ENCODE data around the gene ZNF507.
"Not testable (repeated sequence)": the region's sequence is repeated elsewhere in the genome, so short reads cannot be mapped to it uniquely, and the experiment has no call there.

The ZNF507 gene

GRCh38 chr19:32415246-32415645 lies 69.8 kb downstream of the ZNF507 start:
- DNase-seq (ENCODE audit: low read depth), result no peak

GRCh38 chr19:32415669-32416068 lies 70.3 kb downstream of the ZNF507 start:
- DNase-seq (ENCODE audit: low read depth), result no peak

GRCh38 chr19:32416749-32417456 lies 71.5 kb downstream of the ZNF507 start:
- DNase-seq (ENCODE audit: low read depth), result no peak

- no peak for DNase-seq (ENCODE audit: low read depth)
Measured at GRCh38 chr19:32418155-32418554, 72.7 kb downstream of the ZNF507 start.

GRCh38 chr19:32421589-32422361 lies 76.4 kb downstream of the ZNF507 start:
- no peak for DNase-seq (ENCODE audit: low read depth)

- DNase-seq (ENCODE audit: low read depth), result no peak
Measured at GRCh38 chr19:32422435-32422834, 77.0 kb downstream of the ZNF507 start.

GRCh38 chr19:32423944-32424343 lies 78.5 kb downstream of the ZNF507 start:
- DNase-seq (ENCODE audit: low read depth), result not testable (repeated sequence)

- no peak for DNase-seq (ENCODE audit: low read depth)
Measured at GRCh38 chr19:32427536-32427935, 82.1 kb downstream of the ZNF507 start.

GRCh38 chr19:32436692-32437091 lies 91.3 kb downstream of the ZNF507 start:
- DNase-seq (ENCODE audit: low read depth), result no peak

GRCh38 chr19:32437096-32437495 lies 91.7 kb downstream of the ZNF507 start:
- no peak for DNase-seq (ENCODE audit: low read depth)

All from T-helper 22 cell (primary cell).